H1 (cell line): ENCODE measurements around the gene CASP8AP2. TPM values are rescaled to one million over a fixed set of nuclear protein-coding genes. Genes with fewer than 3 reads are reported as not detected.

Experiments
- CTCF ChIA-PET: fragments of 300-600 bp; sonication (Branson Sonifier 250); formaldehyde crosslinking; loops from one replicate; lab custom pipeline; 2021; ENCODE audit not compliant: partially characterized antibody; lab: Charles Lee
- POLR2A ChIA-PET: fragments of 300-600 bp; sonication (Branson Sonifier 250); formaldehyde crosslinking; loops from one replicate; lab custom pipeline; 2021; ENCODE audit warnings: inconsistent platforms; ENCODE audit not compliant: partially characterized antibody; lab: Charles Lee
- DNase-seq, 2 experiments: peaks; one replicate each; pipeline versions ENCODE4 v3.0.0 to v3.0.0-alpha.2; 2010 to 2022; ENCODE audit warnings: low spot score in 2 of 2, low read depth in 1 of 2, mixed read lengths in 1 of 2
- FAIRE-seq: peaks from 2 replicates; lab custom pipeline; 2011; peaks lifted over from hg19 to GRCh38; lab: Jason Lieb, UNC
- H2AFZ ChIP-seq: 2 replicates; pipeline ENCODE4 v1.8.1; 2012; ENCODE audit warnings: low read length, inconsistent platforms
- H2AK5ac ChIP-seq: 2 replicates; pipeline ENCODE4 v1.6.1; 2013; ENCODE audit warnings: low read depth, low read length
- H2BK120ac ChIP-seq: replicated peaks from 2 replicates; pipeline ENCODE3; 2013; ENCODE audit warnings: low read depth, low read length, inconsistent platforms
- H2BK12ac ChIP-seq: 2 replicates; pipeline ENCODE4 v1.6.1; 2013; ENCODE audit warnings: low read depth, low read length
- H2BK15ac ChIP-seq: 2 replicates; pipeline ENCODE4 v1.6.1; 2013; ENCODE audit warnings: low read length
- H2BK20ac ChIP-seq: 2 replicates; pipeline ENCODE4 v1.6.1; 2013; ENCODE audit warnings: low read length
- H2BK5ac ChIP-seq: 2 replicates; pipeline ENCODE4 v1.6.1; 2013; ENCODE audit warnings: low read depth, low read length
- H3K14ac ChIP-seq: 2 replicates; pipeline ENCODE4 v1.6.1; 2013; ENCODE audit warnings: inconsistent platforms; ENCODE audit not compliant: insufficient read length
- H3K18ac ChIP-seq: 2 replicates; pipeline ENCODE4 v1.6.1; 2013; ENCODE audit warnings: low read length; ENCODE audit errors: extremely low read depth
- H3K23ac ChIP-seq: 2 replicates; pipeline ENCODE4 v1.6.1; 2013; ENCODE audit warnings: inconsistent platforms; ENCODE audit not compliant: insufficient read length
- H3K23me2 ChIP-seq: 2 replicates; pipeline ENCODE4 v1.6.1; 2013; ENCODE audit warnings: low read depth, low read length
- H3K27ac ChIP-seq: 2 replicates; pipeline ENCODE4 v1.6.1; 2011; ENCODE audit warnings: low read depth, low read length, inconsistent platforms
- H3K27me3 ChIP-seq, 4 experiments: replicated peaks in 1 of 4; 1 replicate in 1 of 4; 2 replicates in 3 of 4; pipeline versions ENCODE4 v1.6.1 to v1.8.1; 2011 to 2013; ENCODE audit warnings: low read length in 3 of 4, mild to moderate bottlenecking in 3 of 4, inconsistent platforms in 2 of 4, mixed read lengths in 2 of 4, moderate library complexity in 1 of 4; ENCODE audit not compliant: control insufficient read depth in 3 of 4, insufficient read depth in 3 of 4; ENCODE audit errors: extremely low read depth in 1 of 4
- H3K36me3 ChIP-seq, 4 experiments: 2 replicates each; pipeline versions ENCODE4 v1.6.1 to v1.8.1; 2011 to 2013; ENCODE audit warnings: mild to moderate bottlenecking in 4 of 4, low read length in 3 of 4, moderate library complexity in 2 of 4, control low read depth in 1 of 4, inconsistent platforms in 1 of 4; ENCODE audit not compliant: insufficient read depth in 4 of 4, control insufficient read depth in 2 of 4
- H3K4ac ChIP-seq: replicated peaks from 2 replicates; pipeline ENCODE3; 2013; ENCODE audit warnings: low read length, low read depth, mixed read lengths, inconsistent platforms; ENCODE audit not compliant: insufficient read length
- H3K4me1 ChIP-seq, 4 experiments: replicated peaks in 1 of 4; 1 replicate in 1 of 4; 2 replicates in 3 of 4; pipeline versions ENCODE4 v1.6.1 to v1.8.1; 2011 to 2013; ENCODE audit warnings: low read length in 3 of 4, inconsistent platforms in 2 of 4, mixed read lengths in 1 of 4; ENCODE audit not compliant: insufficient read depth in 4 of 4, control insufficient read depth in 3 of 4
- H3K4me2 ChIP-seq, 2 experiments: 2 replicates each; pipeline versions ENCODE4 v1.6.1 to v1.8.1; 2011 to 2013; ENCODE audit warnings: low read depth in 2 of 2, low read length in 2 of 2, control low read depth in 1 of 2, inconsistent platforms in 1 of 2, mild to moderate bottlenecking in 1 of 2; ENCODE audit not compliant: insufficient read depth in 1 of 2
- H3K4me3 ChIP-seq, 4 experiments: fragments of 200-600, 300-600 bp in 1 of 4; sonication (generic), shearing (Covaris generic), sonication (Bioruptor Twin) in 1 of 4; 2 replicates each; pipeline versions ENCODE4 v1.5.1 to v1.8.1; 2011 to 2016; ENCODE audit warnings: low read length in 4 of 4, low read depth in 3 of 4, control low read depth in 2 of 4, inconsistent platforms in 2 of 4, mild to moderate bottlenecking in 2 of 4, mixed read lengths in 1 of 4, moderate library complexity in 1 of 4; ENCODE audit not compliant: insufficient read depth in 2 of 4; ENCODE audit errors: extremely low read depth in 1 of 4
- H3K56ac ChIP-seq: replicated peaks from 2 replicates; pipeline ENCODE3; 2013; ENCODE audit warnings: low read depth, mild to moderate bottlenecking, mixed read lengths, low read length, inconsistent platforms; ENCODE audit not compliant: insufficient read length
- H3K79me1 ChIP-seq: 2 replicates; pipeline ENCODE4 v1.6.1; 2013; ENCODE audit warnings: low read depth, low read length, control low read depth
- H3K79me2 ChIP-seq, 2 experiments: 2 replicates each; pipeline versions ENCODE4 v1.6.1 to v1.8.1; 2012 to 2013; ENCODE audit warnings: low read length in 2 of 2, mild to moderate bottlenecking in 2 of 2, inconsistent platforms in 1 of 2; ENCODE audit not compliant: insufficient read depth in 2 of 2, control insufficient read depth in 1 of 2
- H3K9ac ChIP-seq, 4 experiments: replicated peaks in 1 of 4; 1 replicate in 1 of 4; 2 replicates in 3 of 4; pipeline versions ENCODE4 v1.6.1 to v1.8.1; 2011 to 2013; ENCODE audit warnings: low read depth in 3 of 4, low read length in 3 of 4, control low read depth in 2 of 4, mild to moderate bottlenecking in 2 of 4, moderate library complexity in 2 of 4, inconsistent platforms in 1 of 4; ENCODE audit errors: extremely low read depth in 1 of 4
- H3K9me3 ChIP-seq, 2 experiments: 2 replicates each; pipeline versions ENCODE4 v1.6.1 to v1.8.1; 2012 to 2013; ENCODE audit warnings: mild to moderate bottlenecking in 2 of 2, moderate library complexity in 2 of 2, control low read depth in 1 of 2, inconsistent platforms in 1 of 2, low read depth in 1 of 2, low read length in 1 of 2, mixed read lengths in 1 of 2; ENCODE audit not compliant: insufficient read depth in 2 of 2
- H4K20me1 ChIP-seq, 2 experiments: replicated peaks in 1 of 2; 2 replicates each; pipeline versions ENCODE3 to v1.8.1; 2011 to 2013; ENCODE audit warnings: inconsistent platforms in 2 of 2, low read length in 2 of 2, mild to moderate bottlenecking in 1 of 2; ENCODE audit not compliant: insufficient read depth in 2 of 2, control insufficient read depth in 1 of 2
- H4K5ac ChIP-seq: 2 replicates; pipeline ENCODE4 v1.6.1; 2013; ENCODE audit warnings: low read length, low read depth, mixed read lengths, inconsistent platforms; ENCODE audit not compliant: insufficient read length
- H4K8ac ChIP-seq: 2 replicates; pipeline ENCODE4 v1.8.0; 2013; ENCODE audit warnings: mild to moderate bottlenecking, moderate library complexity, low read length, inconsistent platforms; ENCODE audit not compliant: insufficient read depth; ENCODE audit errors: extremely low read depth
- H4K91ac ChIP-seq: replicated peaks from 2 replicates; pipeline ENCODE3; 2013; ENCODE audit warnings: low read length, mixed read lengths, inconsistent platforms; ENCODE audit not compliant: insufficient read length
- CREB1 ChIP-seq: IDR thresholded peaks from 2 replicates; pipeline ENCODE4 v1.6.1; 2012; ENCODE audit warnings: inconsistent platforms
- CTCF ChIP-seq, 3 experiments: IDR thresholded peaks; 1 replicate in 2 of 3; 2 replicates in 1 of 3; pipeline versions ENCODE4 v1.5.1 to v1.6.1; 2011; ENCODE audit warnings: low read length in 3 of 3, mild to moderate bottlenecking in 3 of 3, inconsistent platforms in 2 of 3, low read depth in 1 of 3, moderate library complexity in 1 of 3; ENCODE audit not compliant: insufficient read depth in 1 of 3; ENCODE audit errors: control extremely low read depth in 1 of 3
- EGR1 ChIP-seq: IDR thresholded peaks from 2 replicates; pipeline ENCODE4 v1.6.1; 2011; ENCODE audit warnings: low read depth, low read length, borderline replicate concordance
- JUN ChIP-seq: IDR thresholded peaks from 2 replicates; pipeline ENCODE4 v1.6.1; 2011; ENCODE audit warnings: low read depth, mild to moderate bottlenecking, improper control_type of control experiment, low read length
- RNF2 ChIP-seq: fragments of 200-900, 300-1000 bp; sonication (generic); IDR thresholded peaks from 2 replicates; pipeline ENCODE4 v1.7.1; 2016; ENCODE audit warnings: borderline replicate concordance, low read depth, mild to moderate bottlenecking, antibody characterized with exemption, low read length; ENCODE audit not compliant: poor library complexity, severe bottlenecking; ENCODE audit errors: missing control alignments
- SIN3A ChIP-seq, 2 experiments: IDR thresholded peaks in 1 of 2; conservative IDR thresholded peaks in 1 of 2; 2 replicates each; pipeline ENCODE4 v1.6.1; 2011 to 2012; ENCODE audit warnings: low read length in 2 of 2, improper control_type of control experiment in 1 of 2, low read depth in 1 of 2, mild to moderate bottlenecking in 1 of 2
- SP2 ChIP-seq: IDR thresholded peaks from 2 replicates; pipeline ENCODE4 v1.6.1; 2012; ENCODE audit warnings: mild to moderate bottlenecking, low read length, inconsistent platforms
- SP4 ChIP-seq: IDR thresholded peaks from 2 replicates; pipeline ENCODE4 v1.6.1; 2012; ENCODE audit warnings: low read length, inconsistent platforms
- TAF7 ChIP-seq: optimal IDR thresholded peaks from 2 replicates; pipeline ENCODE3; 2011; ENCODE audit warnings: low read depth, mild to moderate bottlenecking, inconsistent platforms, low read length, moderate library complexity, borderline replicate concordance
- WGBS, 2 experiments: shearing (Covaris generic) in 1 of 2; methylation state at CpG; one replicate each; pipeline versions ENCODE4 v1.1.6 to v1.1.7; 2013 to 2015; ENCODE audit warnings: low lambda C conversion rate in 2 of 2, mixed read lengths in 2 of 2, inconsistent platforms in 1 of 2, low coverage in 1 of 2, missing lambda C conversion rate in 1 of 2; ENCODE audit not compliant: insufficient replicate concordance in 2 of 2, insufficient coverage in 1 of 2, insufficient read length in 1 of 2; ENCODE audit errors: extremely low coverage in 1 of 2, missing lambda C conversion rate in 1 of 2; 5-methylcytosine and 5-hydroxymethylcytosine counted together
- polyA plus RNA-seq, 7 experiments: library from polyadenylated mRNA; depleted of rRNA in 3 of 7; stranded (reverse) in 5 of 7; unstranded in 2 of 7; fragments of >200 nt in 5 of 7; fragments of 200-250 nt in 2 of 7; gene quantifications; 1 replicate in 5 of 7; 2 replicates in 1 of 7; 4 replicates in 1 of 7; pipeline versions ENCODE4 v1.2.1 to v1.2.3, GENCODE V29; 2011 to 2013; ENCODE audit warnings: missing spikeins in 2 of 7, mixed read lengths in 2 of 7
- total RNA-seq: library from RNA; stranded (reverse); fragmentation: NEBNext Ultra II Directional; extraction: Animal tissue kit (Norgen Biotek cat#: 25700); gene quantifications from 2 replicates; pipeline ENCODE4 v1.2.1, GENCODE V29; 2021

CASP8AP2 gene
- total and polyA plus RNA-seq, 2 of the 8 experiments (the other 6 are each of a cell fraction or from before 2014, with no cell fraction given), result 6.9 to 32.1 TPM

DNA sequence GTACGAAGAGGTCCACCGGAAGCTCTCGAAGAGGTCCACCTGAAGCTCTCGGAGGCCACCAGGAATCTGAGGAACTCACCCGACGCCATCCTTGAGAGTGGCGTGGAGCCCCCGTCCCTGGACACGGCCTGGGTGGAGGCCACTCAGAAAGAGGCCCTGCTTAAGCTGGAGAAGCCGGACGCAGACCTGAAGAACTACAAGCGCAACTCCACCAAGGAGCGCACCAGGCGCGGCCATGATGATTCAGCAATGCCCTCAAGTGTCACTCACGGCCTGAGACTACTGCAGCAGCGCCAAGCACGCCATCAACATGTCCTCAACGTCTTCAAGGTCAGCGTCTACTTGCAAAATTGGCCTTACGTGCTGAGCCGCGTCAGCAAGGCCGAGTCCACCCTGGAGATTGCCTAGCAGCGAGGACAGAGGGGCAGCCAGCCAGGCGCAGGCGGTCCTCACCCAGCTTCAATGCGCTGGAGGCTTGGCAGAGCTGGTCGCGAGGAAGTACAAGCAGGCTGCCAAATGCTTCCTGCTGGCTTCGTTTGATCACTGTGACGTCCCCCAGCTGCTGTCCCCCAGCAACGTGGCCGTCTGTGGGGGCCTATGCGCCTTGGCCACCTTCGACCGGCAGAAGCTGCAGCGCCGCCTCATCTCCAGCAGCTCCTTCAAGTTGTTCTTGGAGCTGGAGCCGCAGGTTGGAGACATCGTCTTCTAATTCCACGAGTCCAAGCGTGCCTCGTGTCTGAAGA lies 56.9 kb downstream of the CASP8AP2 start:
- H3K4me3 ChIP-seq, result no peak overlapping the region
- H2AK5ac ChIP-seq, result no peak overlapping the region
- no peak overlapping the region for H3K4ac ChIP-seq
- DNase-seq (no peak), FAIRE-seq (no peak)
- no peaks in the 10 kb centered on the region for H3K36me3 ChIP-seq
- ChIA-PET POLR2A (no interaction called here), CTCF (interaction anchor here (0.7 to 1.9 kb wide), 6 partner anchors 9 to 257 kb away, joined by 3 to 5 read pairs (median 3); no protein-coding TSS in a partner anchor)
- H3K9me3 ChIP-seq, result no peaks in the 10 kb centered on the region
- no peak overlapping the region for H3K56ac ChIP-seq
- no peak overlapping the region for H2BK15ac ChIP-seq
- H2BK12ac ChIP-seq, result no peak overlapping the region
- H3K18ac ChIP-seq, result no peak overlapping the region
- no peaks in the 10 kb centered on the region; the same call in 1 of the 2 replicates for H3K23me2 ChIP-seq
- no peak overlapping the region for H3K9ac ChIP-seq
- H4K8ac ChIP-seq, result peak overlapping the region; percentile 69; the same call in 1 of the 2 replicates
- H3K4me1 ChIP-seq, result peaks cover 0 to 4% (median 0%) of the 10 kb centered on the region in 4 experiments; a peak in 2 of 7 replicates
- no peak overlapping the region for H3K14ac ChIP-seq
- H3K79me1 ChIP-seq, result no peaks in the 10 kb centered on the region
- no peak overlapping the region for H2BK5ac ChIP-seq
- no peaks in the 10 kb centered on the region for H4K20me1 ChIP-seq
- no peak overlapping the region for H4K91ac ChIP-seq
- no peak overlapping the region for H4K5ac ChIP-seq
- H2AFZ ChIP-seq, result no peak overlapping the region; the same call in 1 of the 2 replicates
- H3K23ac ChIP-seq, result no peak overlapping the region
- H3K4me2 ChIP-seq, result no peak overlapping the region
- H3K79me2 ChIP-seq, result no peaks in the 10 kb centered on the region
- 97% methylated on average over 42 of the region's 44 CpGs; no CpG with 5 or more reads in 1 of the 2 experiments for WGBS, 2 experiments
- no peaks in the 10 kb centered on the region for H3K27me3 ChIP-seq
- no peak overlapping the region for H3K27ac ChIP-seq
- H2BK20ac ChIP-seq, result no peak overlapping the region
- H2BK120ac ChIP-seq, result no peak overlapping the region
- TF ChIP-seq RNF2 (no peak), JUN (no peak), SIN3A (conservative IDR thresholded peaks at IDR 0.05 in 1 of 2, IDR thresholded peaks at IDR 0.05 in 1 of 2; ENCODE audit: low read depth in 1 of 2, low read length in 2 of 2) (no peak), EGR1 (no peak), SP2 (no peak), CREB1 (no peak), SP4 (no peak), TAF7 (no peak), CTCF (IDR thresholded peaks at IDR 0.05; ENCODE audit: control extremely low read depth in 1 of 3, insufficient read depth in 1 of 3, low read depth in 1 of 3, low read length in 3 of 3) (no peak)
